HG02870 (cell line): ENCODE data around the gene UBE2L5.
"Not testable (repeated sequence)": the region's sequence is repeated elsewhere in the genome, so short reads cannot be mapped to it uniquely, and the experiment has no call there.

ENCODE experiments used
- ATAC-seq: cut with Tn5 transposase; IDR thresholded peaks from one replicate; pipeline ENCODE4 v1.9.1; 2021; ENCODE audit warnings: mild to moderate bottlenecking, moderate library complexity; ENCODE audit not compliant: unreplicated experiment

UBE2L5 gene

GRCh38 chr13:30437177-30437576 lies 14.9 kb downstream of the UBE2L5 start:
- ATAC-seq = no peak

GRCh38 chr13:30438286-30438685 lies 16.0 kb downstream of the UBE2L5 start:
- ATAC-seq = no peak

- ATAC-seq = no peak
Measured at GRCh38 chr13:30440910-30441703, 18.8 kb downstream of the UBE2L5 start.

GRCh38 chr13:30442926-30443325 lies 20.6 kb downstream of the UBE2L5 start:
- ATAC-seq = no peak

- ATAC-seq = not testable (repeated sequence)
Measured at GRCh38 chr13:30443491-30443890, 21.2 kb downstream of the UBE2L5 start.

- no peak for ATAC-seq
Measured at GRCh38 chr13:30443957-30444404, 21.7 kb downstream of the UBE2L5 start.

- no peak for ATAC-seq
Measured at GRCh38 chr13:30446126-30446500, 23.8 kb downstream of the UBE2L5 start.

GRCh38 chr13:30448441-30448840 lies 26.1 kb downstream of the UBE2L5 start:
- ATAC-seq = no peak

- no peak for ATAC-seq
Measured at GRCh38 chr13:30450066-30450465, 27.8 kb downstream of the UBE2L5 start.

- not testable (repeated sequence) for ATAC-seq
Measured at GRCh38 chr13:30451476-30451875, 29.2 kb downstream of the UBE2L5 start.

GRCh38 chr13:30453727-30454126 lies 31.4 kb downstream of the UBE2L5 start:
- ATAC-seq = no peak

GRCh38 chr13:30454991-30455390 lies 32.7 kb downstream of the UBE2L5 start:
- ATAC-seq = no peak

- no peak for ATAC-seq
Measured at GRCh38 chr13:30456290-30456689, 34.0 kb downstream of the UBE2L5 start.

- ATAC-seq = no peak
Measured at GRCh38 chr13:30457306-30457891, 35.1 kb downstream of the UBE2L5 start.

GRCh38 chr13:30461279-30462066 lies 39.2 kb downstream of the UBE2L5 start:
- ATAC-seq = not testable (repeated sequence)

- peak; percentile 37 for ATAC-seq
Measured at GRCh38 chr13:30463787-30464495, 41.6 kb downstream of the UBE2L5 start.

- ATAC-seq = peak; percentile 20
Measured at GRCh38 chr13:30464496-30465342, 42.4 kb downstream of the UBE2L5 start.

GRCh38 chr13:30465343-30465592 lies 43.0 kb downstream of the UBE2L5 start:
- ATAC-seq = no peak

GRCh38 chr13:30465593-30466357 lies 43.5 kb downstream of the UBE2L5 start, which contains the start of gene HMGB1:
Gene HMGB1, minus strand, starts transcription at chr13:30465936. Its CDS starts 2,256 bp downstream, at chr13:30463680.
- peak; percentile 88 for ATAC-seq

GRCh38 chr13:30466358-30466714 lies 44.0 kb downstream of the UBE2L5 start:
- ATAC-seq = no peak
